HL-60/S4 treated with phorbol 12-myristate 13-acetate at 8.2 ng/mL for 4 days and 3 days (cell line): ENCODE results near the gene VSTM2B.

Source experiments
- in situ Hi-C: fragments of 300-500 bp; cut with MboI; formaldehyde crosslinking; loops from 2 replicates; pipeline ENCODE4 v1.15.0; 2022; ENCODE audit warnings: low sequenced_read_pairs

The VSTM2B gene

DNA sequence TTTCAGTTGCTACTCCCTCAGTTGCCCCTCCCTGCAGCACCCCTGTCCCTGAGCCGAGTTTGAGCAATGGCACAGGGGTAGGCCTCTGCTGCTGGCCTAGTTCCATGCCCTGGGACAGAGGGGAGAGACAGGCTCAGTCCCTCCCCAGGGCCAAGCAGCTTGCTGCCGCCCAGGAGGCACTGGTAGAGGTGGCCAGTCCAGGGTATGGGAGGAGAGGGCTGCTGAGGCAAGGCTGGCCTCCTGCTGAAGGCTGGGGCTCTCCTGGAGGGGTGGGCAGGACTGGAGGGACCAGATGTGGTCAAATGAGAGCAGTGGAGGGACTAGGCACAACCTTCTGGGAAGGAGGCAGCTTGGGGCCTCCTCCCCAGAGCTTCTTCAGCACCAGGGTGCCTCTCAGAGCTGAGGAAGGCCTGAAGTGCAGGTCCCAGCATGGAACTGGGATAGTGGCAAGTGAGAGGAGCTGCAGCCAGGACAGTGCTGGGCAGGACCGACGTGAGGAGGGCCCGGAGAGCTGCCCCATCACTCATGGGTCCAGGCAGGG lies 29.8 kb upstream of the VSTM2B start:
- in situ Hi-C loops, result no loop called here

DNA sequence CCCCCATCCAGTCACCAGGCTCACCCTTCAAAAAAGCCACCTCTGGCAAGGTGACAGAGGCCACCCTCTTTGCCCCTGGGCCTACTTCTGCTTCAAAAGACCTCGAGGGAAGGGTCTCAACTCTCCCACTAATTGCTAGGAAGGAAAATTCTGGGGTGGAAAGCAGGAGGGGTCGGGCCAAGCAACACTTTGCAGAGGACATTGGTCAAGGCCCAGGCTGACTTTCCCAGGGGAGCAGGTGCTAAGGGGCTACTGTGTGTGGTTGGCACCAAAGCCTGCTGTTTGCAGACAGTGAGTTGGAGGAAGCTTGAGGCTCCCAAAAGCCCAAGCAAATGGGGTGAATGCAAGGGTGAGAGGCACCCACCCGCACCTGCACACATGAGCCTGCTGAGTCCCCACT lies 28.6 kb upstream of the VSTM2B start:
- in situ Hi-C loops, result no loop called here

DNA sequence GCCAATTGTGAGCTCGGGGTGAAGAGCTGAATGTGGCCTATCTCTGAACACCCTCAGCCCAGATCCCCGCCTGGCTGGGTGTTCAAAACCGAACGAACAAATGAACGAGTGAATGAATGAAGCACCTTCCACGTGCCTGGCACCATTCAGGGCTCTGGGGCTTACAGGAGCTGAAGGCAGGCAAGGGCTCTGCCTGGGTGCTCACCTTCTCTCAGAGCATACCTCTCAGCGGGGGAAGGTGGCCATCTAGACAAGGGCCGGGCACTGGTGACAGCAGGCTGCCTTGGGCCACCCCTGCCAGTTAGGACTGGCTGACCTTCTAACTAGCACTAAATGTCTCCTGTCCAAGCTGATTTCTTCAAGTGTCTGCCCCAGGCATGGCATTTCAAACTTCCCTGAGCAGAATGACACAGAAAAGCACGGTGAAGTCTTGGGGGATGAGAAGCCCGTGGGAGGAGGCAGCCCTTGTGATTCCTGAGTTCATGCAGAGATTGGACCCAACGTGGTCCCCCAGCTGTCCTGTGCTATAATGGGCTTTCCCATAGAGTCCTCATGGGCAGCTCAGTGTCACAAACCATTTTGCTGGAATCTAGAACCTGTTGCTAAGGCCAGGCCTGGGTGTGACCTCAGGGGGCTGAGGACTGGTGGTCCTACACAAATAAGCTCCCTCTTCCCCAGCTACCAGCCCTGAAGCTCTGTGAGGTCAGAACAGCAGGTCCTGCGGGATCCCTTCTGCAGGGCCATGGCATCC lies 27.9 kb upstream of the VSTM2B start:
- in situ Hi-C loops, result no loop called here

DNA sequence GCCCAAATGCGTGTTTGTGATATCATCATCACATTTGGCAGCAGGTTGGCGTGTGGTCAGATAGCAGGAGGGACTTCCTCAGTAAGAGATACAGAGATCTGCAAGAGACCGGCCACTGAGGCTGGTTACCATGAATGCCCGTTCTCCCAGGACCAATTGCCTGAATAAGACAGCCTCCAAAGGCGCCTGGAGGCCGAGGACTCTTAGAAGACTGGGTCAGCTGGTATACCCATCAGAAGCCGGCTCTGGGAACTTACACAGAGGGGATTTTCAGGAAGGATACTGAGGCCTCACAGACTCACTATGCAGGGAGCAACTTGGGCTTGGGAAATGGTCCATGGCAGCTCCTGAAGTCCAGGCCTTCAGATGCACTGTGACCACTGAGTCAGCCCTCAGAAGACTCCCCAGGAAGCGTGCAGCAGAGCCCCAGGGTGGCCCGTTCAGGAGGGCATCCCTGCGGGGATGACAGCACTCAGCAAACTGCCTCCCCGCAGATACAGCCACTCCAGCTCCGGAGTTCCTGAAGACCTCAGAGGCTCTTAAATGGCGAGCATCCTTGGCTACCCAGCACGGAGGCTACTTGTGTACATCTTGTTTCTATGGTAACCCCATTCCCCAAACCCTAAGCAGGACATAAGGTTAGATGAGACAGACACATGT lies 26.4 kb upstream of the VSTM2B start:
- in situ Hi-C loops, result no loop called here

DNA sequence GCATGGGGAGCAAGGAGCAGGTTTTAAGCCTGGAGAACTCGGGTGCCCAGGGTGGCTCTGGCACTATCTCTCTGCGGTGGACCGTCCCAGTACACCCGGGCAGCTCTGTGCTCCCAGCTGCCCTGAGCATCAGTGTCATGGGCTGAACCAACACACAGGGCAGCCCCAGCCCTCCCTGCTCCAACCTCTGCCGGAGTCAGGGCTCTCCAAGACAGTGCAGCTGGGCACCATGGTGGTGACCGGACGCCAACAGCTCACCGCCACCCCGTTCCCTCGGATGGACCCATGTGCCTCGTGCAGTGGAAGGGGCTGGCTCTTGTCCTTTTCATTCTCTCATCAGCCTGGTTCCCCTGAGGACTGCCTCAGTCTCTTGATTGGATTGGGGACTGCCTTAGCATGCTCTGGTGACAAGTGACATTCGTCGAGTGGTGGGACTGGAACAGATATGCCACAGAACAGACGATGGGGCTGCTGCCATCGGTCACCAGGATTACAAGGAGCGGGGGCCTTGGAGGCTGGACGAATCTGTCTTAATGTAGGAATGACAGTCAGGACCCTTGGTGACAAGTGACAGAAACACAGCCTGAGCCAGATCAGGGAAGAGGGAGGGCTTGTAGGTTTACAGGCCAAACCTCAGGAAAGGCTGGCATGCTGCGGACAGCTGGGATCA lies 25.7 kb upstream of the VSTM2B start:
- in situ Hi-C loops, result no loop called here

DNA sequence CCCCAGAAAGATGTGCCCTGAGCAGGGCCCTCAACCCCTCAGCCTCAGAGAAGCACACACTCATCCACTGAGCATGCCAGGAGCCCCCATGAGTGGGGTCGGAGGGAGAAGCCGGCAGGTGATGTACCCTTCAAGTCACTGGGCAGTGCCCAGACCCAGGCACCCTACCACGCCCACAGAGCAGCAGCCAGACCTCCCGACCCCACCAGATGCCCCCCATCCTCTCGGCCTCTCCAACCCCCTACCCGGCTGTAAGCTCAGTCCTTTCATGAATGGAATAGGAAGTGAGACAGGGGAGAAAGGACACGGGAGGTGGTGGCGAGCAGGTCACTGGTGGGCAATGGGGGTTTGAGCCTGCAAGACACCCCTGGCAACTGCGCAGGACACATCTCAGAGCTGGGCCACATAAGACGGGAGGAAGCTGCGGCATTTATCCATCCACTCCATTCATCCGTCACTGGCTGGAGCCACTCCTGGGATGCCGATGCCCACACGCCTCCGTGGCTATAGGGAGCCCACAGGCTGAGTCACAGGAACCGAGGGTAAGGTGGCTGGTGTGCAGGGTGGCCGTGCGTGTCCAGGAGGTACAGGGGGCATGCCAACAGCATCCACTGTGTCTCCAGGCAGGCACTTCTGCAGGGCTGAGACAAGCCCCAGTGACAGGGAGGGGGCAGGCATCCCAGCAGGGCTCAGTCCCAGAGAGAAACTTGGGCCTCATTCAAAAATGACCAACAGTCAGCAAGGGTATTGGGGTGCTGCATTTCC lies 23.8 kb upstream of the VSTM2B start:
- in situ Hi-C loops, result no loop called here

DNA sequence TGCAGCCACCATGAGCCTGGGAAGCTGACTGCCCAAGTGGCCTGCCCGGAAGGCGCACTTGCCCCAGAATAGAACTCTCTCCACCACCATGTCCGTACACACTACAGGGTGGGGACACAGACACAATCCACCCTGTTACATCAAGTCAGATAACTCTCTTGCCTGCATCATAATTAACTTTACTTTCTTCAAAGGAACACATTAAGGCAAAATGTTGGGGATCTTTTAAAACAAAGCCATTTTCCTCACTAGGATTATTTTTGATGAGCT lies 23.3 kb upstream of the VSTM2B start:
- in situ Hi-C loops, result no loop called here

DNA sequence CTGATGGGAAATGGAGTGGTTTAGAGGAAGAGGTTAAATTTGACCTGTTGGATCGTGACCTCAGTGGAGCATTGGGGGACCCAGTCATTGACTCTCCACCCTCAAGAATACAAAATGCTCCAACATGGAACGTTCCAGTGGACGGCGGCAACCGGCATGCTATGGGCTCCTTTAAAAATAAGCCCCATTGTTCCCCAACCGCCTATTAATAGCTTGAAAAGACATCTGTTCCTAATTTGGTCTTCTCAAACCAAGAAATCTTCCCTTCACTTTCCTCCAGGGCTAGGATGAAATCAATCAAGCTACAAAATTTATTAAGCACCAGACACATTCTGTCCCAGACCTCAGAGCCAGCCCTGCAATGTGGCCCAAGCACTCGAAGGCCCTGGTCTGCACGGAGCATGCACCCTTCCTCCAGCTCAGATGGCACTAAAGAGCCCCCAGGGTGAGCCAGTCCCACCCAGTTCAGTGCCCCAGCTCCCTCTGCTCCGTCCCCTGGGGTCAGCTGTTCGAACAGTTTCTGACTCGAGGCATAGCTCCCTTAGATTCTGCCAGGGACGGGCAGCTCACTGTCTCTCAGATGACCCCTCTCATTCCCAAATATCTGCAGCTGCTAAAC lies 22.5 kb upstream of the VSTM2B start:
- in situ Hi-C loops, result no loop called here

DNA sequence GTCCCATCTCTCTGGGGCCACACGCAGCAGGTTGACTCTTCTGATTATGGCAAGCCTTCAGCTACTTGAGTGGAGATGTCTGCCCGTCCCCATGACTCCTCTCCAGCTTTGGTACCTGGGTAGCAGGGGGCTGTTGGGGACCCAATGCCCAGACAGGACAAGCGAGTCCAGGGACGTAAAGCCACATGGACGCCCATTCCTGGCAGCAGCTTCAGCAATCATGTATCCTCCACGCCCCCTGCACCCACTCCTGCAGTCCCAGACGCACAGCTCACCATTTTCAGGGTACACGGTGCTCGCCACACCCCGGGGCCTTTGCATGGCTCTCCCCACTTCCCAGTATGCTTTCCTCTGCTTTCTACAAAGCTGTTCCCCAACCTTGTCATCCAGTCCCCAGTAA lies 22.0 kb upstream of the VSTM2B start:
- in situ Hi-C loops, result no loop called here

DNA sequence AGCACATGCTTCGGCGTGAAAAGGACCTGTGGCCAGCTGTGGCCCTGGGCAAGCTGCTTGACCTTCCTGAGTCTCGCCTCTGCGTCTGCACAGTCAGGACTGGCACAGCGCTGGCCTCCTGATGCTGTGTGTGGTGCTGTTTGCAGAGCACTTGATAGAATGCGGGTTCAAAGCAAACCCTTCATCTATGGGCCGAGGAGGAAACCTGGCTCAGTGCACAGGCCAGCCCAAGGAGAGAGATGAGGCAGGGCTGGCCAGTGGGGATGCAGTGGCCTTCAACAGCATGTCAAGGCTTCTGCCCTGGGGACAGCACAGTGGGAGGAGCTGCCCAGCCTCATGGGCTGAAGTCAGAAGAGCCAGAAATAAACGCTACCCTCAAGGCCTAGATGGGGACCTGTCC lies 21.3 kb upstream of the VSTM2B start:
- in situ Hi-C loops, result no loop called here

DNA sequence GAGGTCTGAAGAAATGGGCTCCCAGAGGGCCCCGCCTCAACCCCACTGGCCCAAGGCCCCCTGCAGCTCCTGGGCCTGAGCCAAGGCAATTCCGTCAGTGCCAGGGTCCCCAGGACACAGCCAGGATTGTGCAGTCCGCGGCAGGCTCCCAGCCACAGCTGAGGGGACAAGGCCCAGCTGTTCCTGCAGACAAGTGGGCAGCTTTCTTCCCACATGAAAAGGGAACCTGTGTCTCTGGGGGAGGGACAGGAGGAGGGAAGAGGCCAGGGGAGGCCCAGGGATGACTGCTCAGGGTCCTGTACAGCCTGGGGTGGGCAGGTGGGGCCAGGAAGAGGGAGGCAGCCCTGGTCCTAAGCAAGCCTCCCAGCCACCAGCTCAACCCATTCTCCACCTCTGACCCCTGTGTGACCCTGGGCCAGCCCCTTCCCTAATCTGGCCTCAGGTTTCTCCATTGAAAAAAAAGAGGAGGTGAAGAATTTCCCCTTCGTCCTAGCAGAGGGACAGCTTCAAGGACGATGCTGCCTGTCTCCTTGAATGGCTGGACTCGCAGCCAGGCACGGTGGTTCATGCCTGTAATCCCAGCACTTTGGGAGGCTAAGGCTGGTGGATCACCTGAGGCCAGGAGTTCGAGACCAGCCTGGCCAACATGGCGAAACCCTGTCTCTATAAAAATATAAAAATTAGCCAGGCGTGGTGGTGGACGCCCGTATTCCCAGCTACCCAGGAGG lies 20.5 kb upstream of the VSTM2B start:
- in situ Hi-C loops, result no loop called here

DNA sequence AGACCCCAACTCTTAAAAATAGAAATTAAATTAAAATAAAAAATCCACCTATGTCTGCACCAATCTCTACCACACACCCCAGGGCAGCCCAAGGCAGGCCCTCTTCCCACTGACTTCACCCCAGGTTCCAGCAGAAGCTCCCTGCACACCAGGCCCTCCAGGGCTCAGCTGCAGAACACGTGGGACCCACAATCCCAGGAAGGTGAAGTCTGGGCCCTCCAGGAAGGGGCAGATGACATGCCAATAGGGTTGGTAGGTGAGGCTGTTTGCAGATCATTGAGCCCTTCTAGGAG lies 19.2 kb upstream of the VSTM2B start:
- in situ Hi-C loops, result no loop called here

DNA sequence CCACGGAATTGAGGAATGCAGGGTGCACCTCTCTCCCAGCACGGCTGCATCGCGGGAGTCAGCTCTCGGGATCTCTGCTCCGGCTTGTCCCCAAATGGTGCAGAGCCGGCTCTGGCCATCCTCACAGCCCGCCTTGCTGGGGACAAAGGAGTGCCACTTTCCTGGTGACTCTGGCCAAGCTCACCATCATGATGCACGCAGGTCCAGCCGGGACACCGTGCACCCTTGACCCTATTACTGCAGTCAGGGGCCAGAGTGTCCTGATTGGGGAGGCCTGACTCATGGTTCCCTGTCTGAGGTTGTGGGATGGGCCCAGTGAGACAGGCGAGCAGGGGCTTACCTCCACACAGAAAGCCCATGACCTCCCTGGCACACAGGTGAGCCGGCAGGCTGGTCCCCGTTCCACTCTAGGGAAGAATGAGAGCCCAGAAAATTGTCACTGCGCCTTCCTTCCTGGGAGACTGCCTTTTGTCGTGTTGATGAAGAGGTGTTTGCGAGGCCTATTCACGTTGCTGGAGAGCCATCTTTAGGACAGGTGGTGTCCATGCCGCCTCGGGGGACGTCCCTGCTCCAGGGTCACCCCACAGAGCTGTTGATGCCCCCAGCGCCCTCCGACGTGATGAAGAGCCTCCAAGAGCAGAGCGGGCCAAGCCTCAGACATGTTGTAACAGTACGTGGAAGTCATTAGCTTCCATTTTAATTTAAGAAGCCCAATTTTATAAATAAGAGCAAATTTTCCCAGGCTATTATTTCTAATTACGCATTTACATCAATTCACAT lies 18.5 kb upstream of the VSTM2B start:
- in situ Hi-C loops, result no loop called here

DNA sequence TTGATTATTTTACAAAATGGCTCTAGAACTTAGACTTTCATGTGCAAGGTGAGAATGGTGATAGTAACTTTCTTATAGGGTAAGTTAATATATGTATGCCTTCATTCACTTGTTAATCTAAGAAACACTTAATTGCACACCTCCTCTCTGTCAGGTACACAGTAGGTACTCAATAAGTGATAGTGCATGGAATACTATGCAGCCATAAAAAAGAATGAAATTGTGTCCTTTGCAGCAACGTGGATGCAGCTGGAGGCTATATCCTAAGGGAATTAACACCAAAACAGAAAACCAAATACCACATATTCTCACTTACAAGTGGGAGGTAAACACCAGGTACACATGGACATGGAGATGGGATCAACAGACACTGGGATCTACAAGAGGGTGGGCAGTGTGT lies 17.6 kb upstream of the VSTM2B start:
- in situ Hi-C loops, result no loop called here

DNA sequence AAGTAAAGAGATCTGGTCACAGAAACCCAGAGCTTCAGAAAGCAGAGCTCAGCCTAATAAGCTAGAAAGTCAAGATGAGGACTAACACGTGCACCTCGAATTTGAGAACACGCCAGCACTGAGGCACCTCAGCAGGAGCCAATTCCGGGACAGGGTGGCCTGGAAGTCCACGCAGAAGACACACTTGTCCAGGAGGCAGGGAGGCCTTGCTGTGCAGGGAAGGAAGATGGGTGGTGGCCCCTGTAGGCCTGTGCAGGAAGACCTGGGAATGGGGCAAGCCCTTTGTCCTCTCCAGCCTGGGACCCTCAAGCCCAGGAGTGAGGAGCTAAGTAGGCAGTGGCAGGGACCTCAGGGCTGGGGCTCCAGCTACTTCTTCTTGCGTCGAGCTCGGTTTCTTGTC lies 16.3 kb upstream of the VSTM2B start:
- in situ Hi-C loops, result no loop called here

DNA sequence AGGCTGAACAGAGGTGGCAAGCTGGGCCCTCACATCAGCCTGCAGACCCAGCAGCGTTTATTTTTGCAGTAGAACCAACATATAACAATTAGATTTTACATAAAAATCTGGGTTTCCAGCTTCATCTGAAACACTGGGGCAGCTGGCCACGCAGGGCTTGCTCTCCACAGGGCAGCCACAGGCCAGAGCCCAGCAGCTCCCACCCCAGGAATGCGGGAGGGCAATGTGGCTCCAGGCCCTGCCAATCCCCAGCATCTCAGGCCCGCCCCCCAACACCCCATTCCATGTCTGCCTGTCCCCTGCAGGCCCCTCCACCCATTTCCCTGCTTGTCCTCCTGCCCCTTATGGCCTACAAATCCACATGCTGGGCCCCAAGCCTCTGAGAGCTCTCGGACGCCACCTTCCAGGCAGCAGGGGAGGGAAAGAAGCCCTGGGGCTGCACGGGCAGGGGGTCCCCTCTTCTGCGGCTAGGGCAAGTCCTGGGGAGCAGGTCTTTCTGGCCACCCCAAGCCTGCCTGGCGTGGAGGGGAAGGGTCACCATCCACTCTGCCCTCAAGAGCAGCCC lies 15.0 kb upstream of the VSTM2B start:
- in situ Hi-C loops, result no loop called here

DNA sequence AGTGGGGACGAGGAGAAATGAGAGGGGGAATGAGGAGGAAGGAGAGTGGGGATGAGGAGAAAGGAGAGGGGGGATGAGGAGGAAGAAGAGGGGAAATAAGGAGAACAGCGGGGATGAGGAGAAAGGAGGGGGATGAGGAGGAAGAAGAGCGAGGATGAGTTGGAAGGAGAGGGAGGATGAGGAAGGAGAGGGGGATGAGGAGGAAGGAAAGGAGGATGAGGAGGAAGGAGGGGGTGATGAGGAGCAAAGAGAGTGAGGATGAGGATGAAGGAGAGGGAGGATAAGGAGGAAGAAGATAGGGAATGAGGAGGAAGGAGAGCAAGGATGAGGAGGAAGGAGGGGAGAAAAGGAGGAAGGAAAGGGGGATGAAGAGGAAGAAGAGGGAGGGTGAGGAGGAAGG lies 14.0 kb upstream of the VSTM2B start:
- in situ Hi-C loops, result no loop called here

DNA sequence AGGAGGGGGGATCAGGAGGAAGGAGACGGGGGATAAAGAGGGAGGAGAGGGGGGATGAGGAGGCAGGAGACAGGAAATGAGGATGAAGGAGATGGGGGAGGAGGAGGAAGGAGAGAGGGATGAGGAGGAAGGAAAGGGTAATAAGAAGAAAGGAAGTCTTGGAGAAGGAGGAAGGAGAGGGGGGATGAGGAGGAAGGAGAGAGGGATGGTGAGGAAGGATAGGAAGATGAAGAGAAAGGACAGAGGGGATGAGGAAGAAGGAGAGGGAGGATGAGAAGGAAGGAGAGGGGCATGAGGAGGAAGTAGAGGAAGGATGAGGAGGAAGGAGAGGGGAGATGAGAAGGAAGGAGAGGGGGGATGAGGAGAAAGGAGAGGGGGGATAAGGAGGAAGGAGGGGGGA lies 13.0 kb upstream of the VSTM2B start:
- in situ Hi-C loops, result no loop called here

DNA sequence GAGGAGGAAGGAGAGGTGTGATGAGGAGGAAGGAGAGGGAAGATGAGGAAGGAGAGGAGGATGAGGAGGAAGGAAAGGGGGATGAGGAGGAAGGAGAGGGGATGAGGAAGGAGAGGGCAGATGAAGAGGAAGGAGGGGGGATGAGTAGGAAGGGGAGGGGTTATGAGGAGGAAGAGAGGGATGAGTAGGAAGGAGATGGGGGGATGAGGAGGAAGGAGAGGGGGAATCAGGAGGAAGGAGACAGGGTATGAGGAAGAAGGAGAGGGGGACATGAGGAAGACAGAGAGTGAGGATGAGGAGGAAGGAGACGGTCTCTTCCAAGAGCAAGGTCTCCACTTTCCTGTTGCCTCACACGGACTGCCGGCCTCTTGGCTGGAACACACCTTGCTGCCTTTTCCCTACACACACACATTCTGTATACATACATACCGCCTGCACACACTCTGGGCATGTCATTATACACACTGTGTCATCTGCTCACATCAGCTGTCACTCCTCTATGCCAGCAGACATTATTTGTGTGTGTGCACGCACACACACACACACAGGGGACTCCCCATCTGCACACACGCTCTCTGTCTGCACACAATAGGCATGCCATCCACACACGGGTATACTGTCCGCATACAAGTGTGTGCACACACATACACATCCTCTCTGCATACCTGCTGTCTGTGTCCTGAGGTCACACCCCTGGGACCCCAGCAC lies 11.1 kb upstream of the VSTM2B start:
- in situ Hi-C loops, result no loop called here
